Embryonic facial prominence (tissue), 1 donor: Measurements from ENCODE around the gene C12orf75.
A peak's percentile ranks its signal among the peaks of the same experiment; 100 is the strongest.
"Not testable (repeated sequence)": the region's sequence is repeated elsewhere in the genome, so short reads cannot be mapped to it uniquely, and the experiment has no call there.

ENCODE experiments used
- DNase-seq: peaks from one replicate; pipeline ENCODE4 v3.0.0-alpha.2; 2016; ENCODE audit errors: extremely low spot score

Gene C12orf75

GRCh38 chr12:105378911-105379310 is 48.4 kb downstream of the C12orf75 start:
- DNase-seq, result no peak

GRCh38 chr12:105382771-105383622 is 52.5 kb downstream of the C12orf75 start:
- peak; percentile 63 for DNase-seq

DNA sequence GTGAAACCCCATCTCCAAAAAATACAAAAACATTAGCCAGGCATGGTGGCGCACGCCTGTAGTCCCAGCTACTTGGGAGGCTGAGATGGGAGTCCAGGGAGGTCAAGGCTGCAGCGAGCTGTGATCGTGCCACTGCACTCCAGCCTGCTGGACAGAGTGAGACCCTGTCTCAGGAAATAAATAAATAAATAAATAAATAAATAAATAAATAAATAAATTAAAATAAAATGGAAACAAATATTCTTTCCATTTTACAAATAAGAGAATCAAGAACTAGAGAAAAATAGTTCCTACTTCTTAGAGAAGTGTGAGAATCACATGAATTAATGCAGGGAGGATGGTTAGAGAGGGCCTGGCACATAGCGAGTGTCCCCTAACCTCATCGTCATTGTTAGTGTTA is 53.7 kb downstream of the C12orf75 start:
- no peak for DNase-seq

GRCh38 chr12:105384916-105385535 is 54.5 kb downstream of the C12orf75 start:
- DNase-seq, result no peak

- DNase-seq, result no peak
Observed at GRCh38 chr12:105386431-105386830, 55.9 kb downstream of the C12orf75 start.

- DNase-seq, result no peak
Observed at GRCh38 chr12:105391231-105391630, 60.7 kb downstream of the C12orf75 start.

- no peak for DNase-seq
Observed at GRCh38 chr12:105393587-105393986, 63.1 kb downstream of the C12orf75 start.

DNA sequence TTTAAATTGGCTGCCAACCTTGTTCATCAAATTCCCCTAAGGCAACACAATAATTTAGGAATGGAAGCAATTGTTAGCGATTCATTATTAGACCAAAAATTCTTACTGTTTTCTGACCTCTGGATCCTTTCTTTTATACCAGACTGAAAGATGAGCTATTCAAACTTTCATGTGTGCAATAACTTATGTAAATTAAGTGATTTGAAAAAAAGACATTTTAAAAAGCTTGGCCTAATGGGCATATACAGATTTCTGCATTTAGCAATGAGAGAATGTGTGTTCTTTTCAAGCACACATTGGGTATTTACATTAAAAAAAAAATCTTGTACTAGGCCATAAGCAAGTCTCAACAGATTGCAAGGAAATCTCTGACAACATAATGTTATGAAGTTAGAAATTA is 65.5 kb downstream of the C12orf75 start:
- no peak for DNase-seq

GRCh38 chr12:105396983-105397382 is 66.5 kb downstream of the C12orf75 start:
- no peak for DNase-seq

GRCh38 chr12:105398930-105399329 is 68.4 kb downstream of the C12orf75 start:
- no peak for DNase-seq

- no peak for DNase-seq
Observed at GRCh38 chr12:105399428-105400081, 69.1 kb downstream of the C12orf75 start.

DNA sequence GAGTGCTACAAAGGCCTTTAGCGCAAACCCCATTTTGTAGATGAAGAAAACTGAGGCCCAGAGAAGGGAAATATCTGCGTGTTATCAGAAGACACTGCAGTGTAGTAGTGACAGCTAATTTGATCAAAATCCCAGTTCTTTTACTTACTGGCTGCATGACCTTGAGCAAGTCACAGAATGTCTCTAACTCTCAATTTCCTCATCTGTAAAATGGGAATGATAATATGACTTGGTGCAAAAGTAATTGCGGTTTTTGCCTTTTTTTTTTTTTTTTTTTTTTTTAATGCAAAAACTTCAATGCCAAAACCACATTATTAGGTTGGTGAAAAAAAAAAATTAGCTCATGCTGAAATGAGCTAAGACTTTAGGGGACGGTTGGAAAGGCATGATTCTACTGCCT is 69.7 kb downstream of the C12orf75 start:
- no peak for DNase-seq

DNA sequence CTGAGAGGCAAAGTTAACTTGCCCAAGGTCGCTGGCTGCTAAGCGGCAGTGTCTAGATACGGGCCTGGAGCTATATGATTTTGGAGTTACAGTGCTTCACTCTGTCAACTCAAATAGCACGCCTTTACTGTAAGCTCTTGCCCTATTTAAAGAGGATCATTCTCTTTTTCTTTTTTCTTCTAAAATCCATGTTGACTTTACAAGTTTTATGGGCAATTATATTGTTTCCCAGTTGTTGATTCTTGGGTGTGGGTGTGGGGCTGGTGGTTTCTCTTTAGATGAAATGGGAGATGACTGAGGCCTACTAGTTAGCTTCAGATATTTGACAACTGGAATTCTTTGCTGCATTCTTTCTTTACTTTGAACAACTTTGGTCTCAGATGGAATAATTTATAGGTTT is 70.7 kb downstream of the C12orf75 start:
- no peak for DNase-seq

- no peak for DNase-seq
Observed at GRCh38 chr12:105402366-105402765, 71.9 kb downstream of the C12orf75 start.

GRCh38 chr12:105403095-105403494 is 72.6 kb downstream of the C12orf75 start:
- no peak for DNase-seq

DNA sequence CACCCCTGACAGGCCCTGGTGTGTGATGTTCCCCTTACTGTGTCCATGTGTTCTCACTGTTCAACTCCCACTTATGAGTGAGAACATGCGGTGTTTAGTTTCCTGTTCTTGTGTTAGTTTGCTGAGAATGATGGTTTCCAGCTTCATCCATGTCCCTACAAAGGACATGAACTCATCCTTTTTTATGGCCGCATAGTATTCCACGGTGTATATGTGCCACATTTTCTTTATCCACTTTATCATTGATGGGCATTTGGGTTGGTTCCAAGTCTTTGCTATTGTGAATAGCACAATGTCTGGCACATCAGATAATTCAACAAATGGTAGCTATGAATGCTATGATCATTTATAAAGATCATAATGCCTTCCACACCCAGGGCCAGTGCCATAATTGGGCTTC is 73.6 kb downstream of the C12orf75 start:
- DNase-seq, result not testable (repeated sequence)

GRCh38 chr12:105406497-105406896 is 76.0 kb downstream of the C12orf75 start:
- DNase-seq, result no peak

- DNase-seq, result no peak
Observed at GRCh38 chr12:105409279-105409678, 78.8 kb downstream of the C12orf75 start.

- peak; percentile 64 for DNase-seq
Observed at GRCh38 chr12:105409801-105410471, 79.4 kb downstream of the C12orf75 start.

DNA sequence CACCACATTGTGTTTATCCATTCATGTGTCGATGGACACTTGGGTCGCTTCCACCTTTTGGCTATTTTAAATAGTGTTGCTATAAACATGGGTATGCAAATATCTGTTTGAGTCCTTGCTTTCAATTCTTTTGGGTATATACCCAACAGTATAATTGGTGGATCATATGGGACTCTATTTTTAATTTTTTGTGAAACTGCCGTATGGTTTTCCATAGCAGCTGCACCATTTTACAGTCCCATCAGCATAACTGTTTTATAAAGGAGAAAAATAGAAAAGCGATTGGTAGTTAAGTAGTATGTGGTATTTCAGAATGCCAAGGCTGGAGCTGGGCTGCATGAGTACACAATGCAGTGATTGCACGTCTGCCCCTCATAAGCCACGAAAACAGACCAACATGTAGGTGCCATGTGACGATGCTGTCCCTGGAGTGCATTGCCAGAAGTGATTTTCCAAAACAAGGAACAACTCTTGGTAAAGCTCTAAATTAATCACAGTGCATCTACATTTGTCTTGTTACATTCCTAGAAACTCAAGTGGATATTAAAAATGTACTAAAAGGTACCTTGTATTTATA is 83.5 kb downstream of the C12orf75 start:
- no peak for DNase-seq

- DNase-seq, result no peak
Observed at GRCh38 chr12:105417732-105418131, 87.2 kb downstream of the C12orf75 start.

GRCh38 chr12:105418229-105418628 is 87.7 kb downstream of the C12orf75 start:
- DNase-seq, result no peak
